ENCODE measurements around the gene MTUS2. TPM values are rescaled to one million over a fixed set of nuclear protein-coding genes. Genes with fewer than 3 reads are reported as not detected.
"Not testable (repeated sequence)": the region's sequence is repeated elsewhere in the genome, so short reads cannot be mapped to it uniquely, and the experiment has no call there.

The MTUS2 gene
- total RNA-seq, 1 experiment from 2014 or later: 1.7 TPM

- H3K4me3 Mint-ChIP-seq (ENCODE audit: unreplicated experiment): no peak overlapping the region
- no peak for DNase-seq
- no peak overlapping the region for H3K27ac Mint-ChIP-seq (ENCODE audit: unreplicated experiment)
- no peaks in the 10 kb centered on the region for H3K27me3 ChIP-seq (replicated peaks; ENCODE audit: control insufficient read depth, insufficient read depth, low read length)
- H3K9me3 Mint-ChIP-seq (ENCODE audit: unreplicated experiment): peaks cover 25% of the 10 kb centered on the region
- H3K27me3 Mint-ChIP-seq (ENCODE audit: insufficient read depth, unreplicated experiment): peaks cover 13% of the 10 kb centered on the region
- intact Hi-C loops (cut with micrococcal nuclease; ENCODE audit: unreplicated experiment): no loop called here
- no peak for TF ChIP-seq CTCF (IDR thresholded peaks at IDR 0.05; ENCODE audit: insufficient read depth in 1 of 2, low read depth in 1 of 2, low read length in 1 of 2, severe bottlenecking in 1 of 2, unreplicated experiment in 1 of 2)
- no peaks in the 10 kb centered on the region for H3K4me1 Mint-ChIP-seq (ENCODE audit: low read depth, unreplicated experiment)
- no peaks in the 10 kb centered on the region for H3K36me3 Mint-ChIP-seq (ENCODE audit: insufficient read depth, unreplicated experiment)
- no TSS peak for BruUV-seq (replicated peaks)
- no peak overlapping the region for H3K4me3 ChIP-seq (ENCODE audit: low read depth, low read length)
- ChIA-PET POLR2A (no interaction called here), CTCF (no interaction called here)
- H3K4me1 ChIP-seq: no peaks in the 10 kb centered on the region
- no peaks in the 10 kb centered on the region for H3K36me3 ChIP-seq (ENCODE audit: control insufficient read depth, insufficient read depth, low read length)
- H3K9me3 ChIP-seq: no peaks in the 10 kb centered on the region
These were observed 384.5 kb downstream of the MTUS2 start for GRCh38 chr13:29204651-29205050.

- Mint-ChIP-seq H3K27ac (ENCODE audit: unreplicated experiment) (no peak overlapping the region), H3K27me3 (ENCODE audit: insufficient read depth, unreplicated experiment) (peaks cover 43% of the 10 kb centered on the region), H3K4me1 (ENCODE audit: low read depth, unreplicated experiment) (no peaks in the 10 kb centered on the region), H3K9me3 (ENCODE audit: unreplicated experiment) (peaks cover 19% of the 10 kb centered on the region), H3K36me3 (ENCODE audit: insufficient read depth, unreplicated experiment) (no peaks in the 10 kb centered on the region), H3K4me3 (ENCODE audit: unreplicated experiment) (no peak overlapping the region)
- Histone ChIP-seq H3K9me3 (no peaks in the 10 kb centered on the region), H3K27me3 (replicated peaks; ENCODE audit: control insufficient read depth, insufficient read depth, low read length) (no peaks in the 10 kb centered on the region), H3K36me3 (ENCODE audit: control insufficient read depth, insufficient read depth, low read length) (no peaks in the 10 kb centered on the region), H3K4me1 (no peaks in the 10 kb centered on the region), H3K4me3 (ENCODE audit: low read depth, low read length) (no peak overlapping the region)
- BruUV-seq (replicated peaks): no TSS peak
- CTCF ChIA-PET: no interaction called here
- POLR2A ChIA-PET: no interaction called here
- intact Hi-C loops (cut with micrococcal nuclease; ENCODE audit: unreplicated experiment): no loop called here
- TF ChIP-seq CTCF (IDR thresholded peaks at IDR 0.05; ENCODE audit: insufficient read depth in 1 of 2, low read depth in 1 of 2, low read length in 1 of 2, severe bottlenecking in 1 of 2, unreplicated experiment in 1 of 2): no peak
- DNase-seq: no peak
These were observed 390.5 kb downstream of the MTUS2 start for GRCh38 chr13:29210676-29211075.

GRCh38 chr13:29211162-29211561 lies 391.0 kb downstream of the MTUS2 start:
- H3K4me3 ChIP-seq (ENCODE audit: low read depth, low read length); H3K9me3 ChIP-seq; intact Hi-C loops (cut with micrococcal nuclease; ENCODE audit: unreplicated experiment); H3K4me3 Mint-ChIP-seq (ENCODE audit: unreplicated experiment); H3K27ac Mint-ChIP-seq (ENCODE audit: unreplicated experiment); H3K27me3 ChIP-seq (replicated peaks; ENCODE audit: control insufficient read depth, insufficient read depth, low read length); H3K4me1 Mint-ChIP-seq (ENCODE audit: low read depth, unreplicated experiment); BruUV-seq (replicated peaks); H3K36me3 ChIP-seq (ENCODE audit: control insufficient read depth, insufficient read depth, low read length); H3K4me1 ChIP-seq; DNase-seq; CTCF ChIA-PET; H3K36me3 Mint-ChIP-seq (ENCODE audit: insufficient read depth, unreplicated experiment); POLR2A ChIA-PET: not testable (repeated sequence)
- Mint-ChIP-seq H3K27me3 (ENCODE audit: insufficient read depth, unreplicated experiment) (peaks cover 43% of the 10 kb centered on the region), H3K9me3 (ENCODE audit: unreplicated experiment) (peaks cover 19% of the 10 kb centered on the region)

DNA sequence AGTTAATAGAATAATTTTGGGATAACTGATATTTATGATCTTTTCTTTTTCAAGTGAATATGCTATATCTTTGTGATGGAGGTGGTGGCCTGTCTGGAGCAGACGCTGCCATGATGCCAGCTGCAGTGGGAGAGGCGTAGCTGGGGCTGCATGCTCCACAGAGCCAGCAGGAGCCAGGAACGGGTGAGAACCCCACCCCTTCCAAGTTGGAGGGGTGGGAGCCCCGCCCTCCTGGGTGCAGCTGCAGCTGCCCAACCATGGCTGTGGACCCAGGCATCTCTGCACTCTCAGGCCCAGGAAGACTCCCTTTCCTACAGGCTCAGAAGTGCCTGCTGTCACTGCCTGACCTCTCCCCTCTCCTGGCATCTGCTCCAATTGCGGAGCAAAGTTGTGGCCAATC lies 402.3 kb downstream of the MTUS2 start:
- no peaks in the 10 kb centered on the region for H3K4me1 ChIP-seq
- peaks cover 12% of the 10 kb centered on the region; the same call in 1 of the 2 replicates for H3K9me3 ChIP-seq
- no peaks in the 10 kb centered on the region for H3K36me3 ChIP-seq (ENCODE audit: control insufficient read depth, insufficient read depth, low read length)
- Mint-ChIP-seq H3K27ac (ENCODE audit: unreplicated experiment) (no peak overlapping the region), H3K4me1 (ENCODE audit: low read depth, unreplicated experiment) (no peaks in the 10 kb centered on the region), H3K27me3 (ENCODE audit: insufficient read depth, unreplicated experiment) (no peaks in the 10 kb centered on the region), H3K36me3 (ENCODE audit: insufficient read depth, unreplicated experiment) (no peaks in the 10 kb centered on the region), H3K9me3 (ENCODE audit: unreplicated experiment) (peaks cover 12% of the 10 kb centered on the region), H3K4me3 (ENCODE audit: unreplicated experiment) (no peak overlapping the region)
- POLR2A ChIA-PET: no interaction called here
- no peak for TF ChIP-seq CTCF (IDR thresholded peaks at IDR 0.05; ENCODE audit: insufficient read depth in 1 of 2, low read depth in 1 of 2, low read length in 1 of 2, severe bottlenecking in 1 of 2, unreplicated experiment in 1 of 2)
- no peak for DNase-seq
- BruUV-seq (replicated peaks): no TSS peak
- H3K4me3 ChIP-seq (ENCODE audit: low read depth, low read length): no peak overlapping the region
- CTCF ChIA-PET: no interaction called here
- intact Hi-C loops (cut with micrococcal nuclease; ENCODE audit: unreplicated experiment): no loop called here
- H3K27me3 ChIP-seq (replicated peaks; ENCODE audit: control insufficient read depth, insufficient read depth, low read length): no peaks in the 10 kb centered on the region
